ENCODE measurements around the gene CAVIN4.

The CAVIN4 gene

DNA sequence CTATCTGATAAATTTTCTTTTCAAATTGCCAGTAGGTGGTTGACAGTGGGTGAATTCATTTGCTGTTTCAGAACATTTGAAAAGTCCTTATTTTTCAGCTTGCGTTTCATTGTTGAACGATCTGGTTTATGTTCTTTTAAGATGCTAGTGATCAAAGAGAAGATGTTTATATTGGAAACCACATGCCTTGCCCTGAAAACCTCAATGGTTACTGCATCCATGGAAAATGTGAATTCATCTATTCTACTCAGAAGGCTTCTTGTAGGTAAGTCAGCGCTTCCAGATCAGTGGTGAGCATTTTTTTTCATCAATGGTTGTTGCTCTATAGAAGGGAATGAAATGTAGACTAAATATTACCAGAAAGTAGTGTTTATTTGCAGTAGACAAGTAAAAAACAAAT is 16.6 kb upstream of the CAVIN4 start:
- H3K4me3 ChIP-seq (replicated peaks; ENCODE audit: low read depth, low read length) = no peak overlapping the region
- TF ChIP-seq, protein P1, sequence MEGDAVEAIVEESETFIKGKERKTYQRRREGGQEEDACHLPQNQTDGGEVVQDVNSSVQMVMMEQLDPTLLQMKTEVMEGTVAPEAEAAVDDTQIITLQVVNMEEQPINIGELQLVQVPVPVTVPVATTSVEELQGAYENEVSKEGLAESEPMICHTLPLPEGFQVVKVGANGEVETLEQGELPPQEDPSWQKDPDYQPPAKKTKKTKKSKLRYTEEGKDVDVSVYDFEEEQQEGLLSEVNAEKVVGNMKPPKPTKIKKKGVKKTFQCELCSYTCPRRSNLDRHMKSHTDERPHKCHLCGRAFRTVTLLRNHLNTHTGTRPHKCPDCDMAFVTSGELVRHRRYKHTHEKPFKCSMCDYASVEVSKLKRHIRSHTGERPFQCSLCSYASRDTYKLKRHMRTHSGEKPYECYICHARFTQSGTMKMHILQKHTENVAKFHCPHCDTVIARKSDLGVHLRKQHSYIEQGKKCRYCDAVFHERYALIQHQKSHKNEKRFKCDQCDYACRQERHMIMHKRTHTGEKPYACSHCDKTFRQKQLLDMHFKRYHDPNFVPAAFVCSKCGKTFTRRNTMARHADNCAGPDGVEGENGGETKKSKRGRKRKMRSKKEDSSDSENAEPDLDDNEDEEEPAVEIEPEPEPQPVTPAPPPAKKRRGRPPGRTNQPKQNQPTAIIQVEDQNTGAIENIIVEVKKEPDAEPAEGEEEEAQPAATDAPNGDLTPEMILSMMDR (IDR thresholded peaks at IDR 0.05; ENCODE audit: low read depth, low read length, missing control alignments) = no peak
- no peak for DNase-seq (ENCODE audit: extremely low read depth, low read depth)

DNA sequence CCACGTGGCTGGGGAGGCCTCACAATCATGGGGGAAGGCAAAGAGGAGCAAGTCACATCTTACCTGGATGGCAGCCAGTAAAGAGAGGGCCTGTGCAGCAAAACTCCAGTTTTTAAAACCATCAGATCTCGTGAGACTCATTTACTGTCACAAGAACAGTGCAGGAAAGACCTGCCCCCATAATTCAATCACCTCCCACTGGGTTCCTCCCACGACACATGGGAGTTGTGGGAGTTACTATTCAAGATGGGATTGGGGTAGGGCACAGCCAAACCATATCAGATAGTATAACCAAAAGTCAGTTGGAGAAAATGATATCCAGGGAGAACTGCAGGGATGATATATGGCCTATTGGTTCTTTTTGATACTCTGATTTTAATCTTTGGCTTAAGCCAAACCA is 10.0 kb upstream of the CAVIN4 start:
- DNase-seq (ENCODE audit: extremely low read depth, low read depth) = no peak
- no peak overlapping the region for H3K4me3 ChIP-seq (replicated peaks; ENCODE audit: low read depth, low read length)
- TF ChIP-seq, protein P1 (IDR thresholded peaks at IDR 0.05; ENCODE audit: low read depth, low read length, missing control alignments) = no peak

DNA sequence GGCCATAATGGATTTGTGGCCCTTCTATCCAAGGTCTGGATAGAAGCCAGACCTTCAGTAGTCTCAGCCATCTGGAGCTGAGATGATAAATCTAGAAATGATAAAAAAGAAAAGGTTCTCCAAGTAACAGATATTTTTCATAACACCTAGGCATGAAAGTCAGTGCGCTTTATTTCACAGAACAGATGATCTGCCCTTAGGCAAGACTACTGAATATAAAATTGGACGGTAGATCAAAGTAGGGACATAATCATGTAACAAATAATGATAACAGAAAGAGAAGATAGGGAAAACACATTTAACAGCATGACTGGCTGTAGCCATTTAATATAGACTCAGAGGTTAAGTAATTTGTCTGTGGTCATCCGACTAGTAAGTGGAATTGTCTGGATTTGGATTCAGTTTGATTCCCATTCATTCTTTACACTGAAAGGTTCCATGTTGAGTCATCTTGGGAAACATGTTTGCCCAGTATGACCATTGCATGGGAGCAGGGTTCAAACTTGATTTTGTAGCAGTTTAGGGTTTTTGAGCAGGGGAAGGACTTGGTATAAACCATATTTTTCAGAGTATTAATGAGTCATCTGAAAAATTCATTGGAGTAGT is 4.1 kb upstream of the CAVIN4 start:
- TF ChIP-seq, protein P1 (IDR thresholded peaks at IDR 0.05; ENCODE audit: low read depth, low read length, missing control alignments) = no peak
- H3K4me3 ChIP-seq (replicated peaks; ENCODE audit: low read depth, low read length) = no peak overlapping the region
- DNase-seq (ENCODE audit: extremely low read depth, low read depth) = no peak

DNA sequence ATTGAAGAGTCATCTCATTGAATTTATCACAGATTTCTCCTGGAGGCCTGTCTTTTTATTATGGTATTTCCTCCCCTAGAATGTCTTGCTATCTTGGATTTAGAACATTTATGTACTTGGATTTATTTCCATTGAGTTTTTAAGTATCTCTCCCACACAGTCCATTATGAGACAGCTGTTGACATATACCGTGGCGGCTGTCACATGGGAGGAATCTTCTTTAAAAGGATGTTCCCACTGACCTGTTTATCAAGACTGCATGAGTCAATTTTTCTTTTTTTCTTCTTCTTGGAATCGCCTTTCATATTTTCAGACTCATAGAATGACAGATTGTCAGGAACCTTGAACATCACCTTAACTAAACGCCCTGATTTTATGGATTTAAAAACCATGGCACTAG is 2.9 kb upstream of the CAVIN4 start:
- H3K4me3 ChIP-seq (replicated peaks; ENCODE audit: low read depth, low read length) = no peak overlapping the region
- no peak for DNase-seq (ENCODE audit: extremely low read depth, low read depth)
- TF ChIP-seq, protein P1 (IDR thresholded peaks at IDR 0.05; ENCODE audit: low read depth, low read length, missing control alignments) = no peak

DNA sequence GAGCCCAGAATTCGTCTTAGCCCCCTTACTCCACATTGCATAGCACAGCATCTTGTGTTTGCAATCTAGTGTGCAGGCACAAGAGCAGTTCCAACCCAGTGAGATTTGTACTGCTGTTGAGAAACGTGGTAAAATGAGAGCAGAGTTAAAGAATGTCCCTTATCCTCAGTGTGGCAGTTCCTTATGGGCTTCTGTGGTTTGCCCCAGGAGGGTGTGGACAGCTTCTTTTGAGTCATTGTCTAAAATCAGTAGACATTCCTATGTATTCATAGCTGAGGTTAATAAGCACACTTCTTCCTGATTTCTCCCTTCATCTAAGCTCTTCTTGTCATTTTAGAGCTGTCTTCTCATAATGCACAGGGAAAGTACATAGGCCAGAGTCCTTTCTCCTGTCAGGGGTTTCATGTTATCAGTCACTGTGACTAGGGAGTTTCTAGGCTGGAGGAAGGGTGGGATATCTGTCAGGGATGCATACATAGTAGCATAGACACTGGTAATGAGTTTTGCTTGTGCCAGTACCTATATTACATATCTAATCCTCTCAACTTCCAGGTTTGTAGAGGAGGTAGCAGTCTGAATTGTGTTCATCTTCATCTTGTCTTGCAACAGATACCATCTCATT is 2.0 kb upstream of the CAVIN4 start:
- no peak overlapping the region for H3K4me3 ChIP-seq (replicated peaks; ENCODE audit: low read depth, low read length)
- TF ChIP-seq, protein P1 (IDR thresholded peaks at IDR 0.05; ENCODE audit: low read depth, low read length, missing control alignments) = no peak
- no peak for DNase-seq (ENCODE audit: extremely low read depth, low read depth)

DNA sequence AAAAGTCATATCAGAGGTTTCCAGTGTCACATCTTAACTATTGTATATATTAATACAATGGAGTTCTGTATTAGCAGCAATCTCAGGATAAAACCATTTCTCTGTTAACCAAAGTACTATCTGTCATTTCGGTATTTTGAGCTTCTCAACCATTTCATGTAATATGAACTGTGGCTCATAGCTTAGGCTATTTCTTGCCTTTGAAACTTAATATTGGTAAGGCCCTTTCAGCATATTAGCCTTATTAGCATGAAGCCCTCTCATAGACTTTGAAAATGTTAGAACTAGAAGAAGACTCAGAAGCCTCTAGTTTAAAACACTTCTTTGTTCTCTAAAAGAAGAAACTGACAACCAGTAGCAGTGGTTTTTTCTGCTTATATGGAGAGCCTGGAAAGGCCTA is 731 bp downstream of the CAVIN4 start:
- TF ChIP-seq, protein P1 (IDR thresholded peaks at IDR 0.05; ENCODE audit: low read depth, low read length, missing control alignments) = no peak
- H3K4me3 ChIP-seq (replicated peaks; ENCODE audit: low read depth, low read length) = no peak overlapping the region
- DNase-seq (ENCODE audit: extremely low read depth, low read depth) = no peak

DNA sequence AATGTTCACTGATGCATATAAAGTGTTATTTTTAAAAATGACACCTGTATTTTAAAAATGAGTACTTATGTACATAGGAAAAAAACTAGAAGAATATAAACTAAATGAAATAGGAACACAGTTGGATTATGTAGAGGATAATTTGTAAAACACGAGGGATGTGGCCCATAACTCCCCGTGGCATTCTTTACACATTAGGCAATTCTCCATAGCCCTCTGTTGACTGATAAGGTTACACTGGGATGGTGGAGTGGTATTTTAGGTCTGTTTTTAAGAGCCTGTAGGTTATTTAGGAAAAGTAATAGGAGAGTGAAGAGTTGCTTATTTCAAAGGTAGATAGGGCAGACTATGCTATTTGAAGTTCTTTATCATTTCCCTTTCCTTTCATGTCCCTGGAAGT is 1.8 kb downstream of the CAVIN4 start:
- no peak for DNase-seq (ENCODE audit: extremely low read depth, low read depth)
- TF ChIP-seq, protein P1 (IDR thresholded peaks at IDR 0.05; ENCODE audit: low read depth, low read length, missing control alignments) = no peak
- H3K4me3 ChIP-seq (replicated peaks; ENCODE audit: low read depth, low read length) = no peak overlapping the region

Measured in HFF-Myc (cell line).